H9 (cell line): Measurements from ENCODE around the gene POLN. TPM values are rescaled to one million over a fixed set of nuclear protein-coding genes. Genes with fewer than 3 reads are reported as not detected.

Source experiments
- DNase-seq: peaks from one replicate; pipeline ENCODE4 v3.0.0-alpha.2; 2017
- H2AFZ ChIP-seq: one replicate; pipeline ENCODE4 v1.6.1; 2013; ENCODE audit warnings: mild to moderate bottlenecking, low read length, control low read depth, moderate library complexity
- H2AK5ac ChIP-seq: 2 replicates; pipeline ENCODE4 v1.6.1; 2013; ENCODE audit warnings: low read length, control low read depth, mixed read lengths; ENCODE audit not compliant: insufficient read length
- H2BK120ac ChIP-seq: one replicate; pipeline ENCODE4 v1.6.1; 2013; ENCODE audit warnings: low read depth, mild to moderate bottlenecking, low read length, control low read depth, inconsistent platforms; ENCODE audit not compliant: poor library complexity, severe bottlenecking
- H2BK12ac ChIP-seq: 2 replicates; pipeline ENCODE4 v1.6.1; 2013; ENCODE audit warnings: low read length, control low read depth, mixed read lengths, low read depth; ENCODE audit not compliant: insufficient read length
- H2BK15ac ChIP-seq: 2 replicates; pipeline ENCODE4 v1.6.1; 2013; ENCODE audit warnings: low read depth, low read length, control low read depth
- H2BK20ac ChIP-seq: one replicate; pipeline ENCODE4 v1.6.1; 2013; ENCODE audit warnings: low read depth, mild to moderate bottlenecking, low read length, control low read depth, inconsistent platforms; ENCODE audit not compliant: poor library complexity, severe bottlenecking
- H2BK5ac ChIP-seq: 2 replicates; pipeline ENCODE4 v1.6.1; 2013; ENCODE audit warnings: low read length, control low read depth, mixed read lengths; ENCODE audit not compliant: insufficient read length
- H3K14ac ChIP-seq: 2 replicates; pipeline ENCODE4 v1.6.1; 2013; ENCODE audit warnings: low read length, control low read depth; ENCODE audit not compliant: insufficient read depth
- H3K18ac ChIP-seq: 2 replicates; pipeline ENCODE4 v1.6.1; 2013; ENCODE audit warnings: low read depth, mild to moderate bottlenecking, mixed read lengths, low read length, control low read depth; ENCODE audit not compliant: insufficient read length
- H3K23ac ChIP-seq: 2 replicates; pipeline ENCODE4 v1.6.1; 2013; ENCODE audit warnings: low read length, control low read depth, mixed read lengths, low read depth; ENCODE audit not compliant: insufficient read length
- H3K23me2 ChIP-seq: 2 replicates; pipeline ENCODE4 v1.6.1; 2013; ENCODE audit warnings: low read depth, mild to moderate bottlenecking, mixed read lengths, low read length, control low read depth; ENCODE audit not compliant: insufficient read length, poor library complexity, severe bottlenecking
- H3K27ac ChIP-seq: 2 replicates; pipeline ENCODE4 v1.5.1; 2013; ENCODE audit warnings: low read length, control low read depth, mixed read lengths, low read depth; ENCODE audit not compliant: insufficient read length
- H3K27me3 ChIP-seq: 2 replicates; pipeline ENCODE4 v1.6.1; 2013; ENCODE audit warnings: low read length, control low read depth, inconsistent platforms; ENCODE audit not compliant: insufficient read depth
- H3K4ac ChIP-seq: 2 replicates; pipeline ENCODE4 v1.6.1; 2013; ENCODE audit warnings: low read depth, mild to moderate bottlenecking, control low read depth, inconsistent platforms, low read length, moderate library complexity
- H3K4me1 ChIP-seq: 2 replicates; pipeline ENCODE4 v1.6.1; 2013; ENCODE audit warnings: low read length, control low read depth, inconsistent platforms; ENCODE audit not compliant: insufficient read depth
- H3K4me2 ChIP-seq: 2 replicates; pipeline ENCODE4 v1.6.1; 2013; ENCODE audit warnings: low read length, control low read depth, mixed read lengths; ENCODE audit not compliant: insufficient read length, insufficient read depth
- H3K56ac ChIP-seq: 2 replicates; pipeline ENCODE4 v1.6.1; 2013; ENCODE audit warnings: low read depth, mild to moderate bottlenecking, mixed read lengths, low read length, control low read depth; ENCODE audit not compliant: insufficient read length
- H3K79me1 ChIP-seq: 2 replicates; pipeline ENCODE4 v1.6.1; 2013; ENCODE audit warnings: low read depth, mild to moderate bottlenecking, moderate library complexity, low read length, control low read depth, inconsistent platforms; ENCODE audit not compliant: insufficient read depth, poor library complexity, severe bottlenecking
- H3K79me2 ChIP-seq: 2 replicates; pipeline ENCODE4 v1.6.1; 2013; ENCODE audit warnings: low read length, control low read depth, inconsistent platforms; ENCODE audit not compliant: insufficient read depth
- H3K9ac ChIP-seq: 2 replicates; pipeline ENCODE4 v1.6.1; 2013; ENCODE audit warnings: low read length, control low read depth, mixed read lengths; ENCODE audit not compliant: insufficient read length; ENCODE audit errors: extremely low read depth
- H3K9me3 ChIP-seq: one replicate; pipeline ENCODE4 v1.6.1; 2013; ENCODE audit warnings: low read depth, low read length, inconsistent platforms; ENCODE audit not compliant: control insufficient read depth
- H3T11ph ChIP-seq: one replicate; pipeline ENCODE4 v1.6.1; 2013; ENCODE audit warnings: mild to moderate bottlenecking, low read length, control low read depth, inconsistent platforms
- H4K20me1 ChIP-seq: one replicate; pipeline ENCODE4 v1.6.1; 2013; ENCODE audit not compliant: control insufficient read depth, insufficient read length, insufficient read depth
- H4K5ac ChIP-seq: 2 replicates; pipeline ENCODE4 v1.6.1; 2013; ENCODE audit warnings: low read depth, mild to moderate bottlenecking, mixed read lengths, low read length, control low read depth; ENCODE audit not compliant: insufficient read length
- H4K8ac ChIP-seq: replicated peaks from 2 replicates; pipeline ENCODE4 v1.6.1; 2013; ENCODE audit warnings: low read length, control low read depth, mixed read lengths, low read depth; ENCODE audit not compliant: insufficient read length
- H4K91ac ChIP-seq: 2 replicates; pipeline ENCODE4 v1.6.1; 2013; ENCODE audit warnings: low read depth, mild to moderate bottlenecking, moderate library complexity, mixed read lengths, low read length, control low read depth; ENCODE audit not compliant: insufficient read length
- H3K27ac Mint-ChIP-seq, 3 experiments: 2 replicates in 2 of 3; 3 replicates in 1 of 3; pipeline ENCODE4 v1.8.0; 2020 to 2021; ENCODE audit warnings: mixed read lengths in 3 of 3, mild to moderate bottlenecking in 1 of 3, moderate library complexity in 1 of 3
- H3K27me3 Mint-ChIP-seq: 2 replicates; pipeline ENCODE4 v1.8.0; 2021; ENCODE audit warnings: low read depth, mild to moderate bottlenecking, moderate library complexity, mixed read lengths
- H3K36me3 Mint-ChIP-seq, 3 experiments: 2 replicates in 2 of 3; 3 replicates in 1 of 3; pipeline ENCODE4 v1.8.0; 2020 to 2021; ENCODE audit warnings: low read depth in 3 of 3, mixed read lengths in 3 of 3; ENCODE audit not compliant: insufficient read depth in 1 of 3
- H3K4me1 Mint-ChIP-seq, 2 experiments: 2 replicates each; pipeline ENCODE4 v1.8.0; 2020; ENCODE audit warnings: mixed read lengths in 2 of 2
- H3K4me3 Mint-ChIP-seq, 2 experiments: 2 replicates in 1 of 2; 3 replicates in 1 of 2; pipeline ENCODE4 v1.8.0; 2020 to 2021; ENCODE audit warnings: mild to moderate bottlenecking in 2 of 2, mixed read lengths in 2 of 2, moderate library complexity in 1 of 2
- H3K9me3 Mint-ChIP-seq, 2 experiments: 2 replicates in 1 of 2; 3 replicates in 1 of 2; pipeline ENCODE4 v1.8.0; 2020; ENCODE audit warnings: mild to moderate bottlenecking in 2 of 2, mixed read lengths in 2 of 2, moderate library complexity in 1 of 2
- WGBS: extraction: QIAGEN DNeasy Blood & Tissue Kit; methylation state at CpG from one replicate; pipeline ENCODE4 v1.1.7; 2013; ENCODE audit warnings: missing lambda C conversion rate, low lambda C conversion rate, mixed read lengths; ENCODE audit not compliant: insufficient read length; ENCODE audit errors: extremely low coverage; 5-methylcytosine and 5-hydroxymethylcytosine counted together
- total RNA-seq: library from RNA; stranded (reverse); gene quantifications from 2 replicates; pipeline ENCODE4 v1.2.1, GENCODE V29; 2021
- TF ChIP-seq, protein P1 (sequence below): fragments of 200-600 bp; sonication (generic); conservative IDR thresholded peaks from 3 replicates; pipeline ENCODE4 v1.8.0; 2021; ENCODE audit warnings: antibody characterized with exemption, mild to moderate bottlenecking

POLN gene
- total RNA-seq, 1 experiment from 2014 or later, result 0.74 TPM

DNA sequence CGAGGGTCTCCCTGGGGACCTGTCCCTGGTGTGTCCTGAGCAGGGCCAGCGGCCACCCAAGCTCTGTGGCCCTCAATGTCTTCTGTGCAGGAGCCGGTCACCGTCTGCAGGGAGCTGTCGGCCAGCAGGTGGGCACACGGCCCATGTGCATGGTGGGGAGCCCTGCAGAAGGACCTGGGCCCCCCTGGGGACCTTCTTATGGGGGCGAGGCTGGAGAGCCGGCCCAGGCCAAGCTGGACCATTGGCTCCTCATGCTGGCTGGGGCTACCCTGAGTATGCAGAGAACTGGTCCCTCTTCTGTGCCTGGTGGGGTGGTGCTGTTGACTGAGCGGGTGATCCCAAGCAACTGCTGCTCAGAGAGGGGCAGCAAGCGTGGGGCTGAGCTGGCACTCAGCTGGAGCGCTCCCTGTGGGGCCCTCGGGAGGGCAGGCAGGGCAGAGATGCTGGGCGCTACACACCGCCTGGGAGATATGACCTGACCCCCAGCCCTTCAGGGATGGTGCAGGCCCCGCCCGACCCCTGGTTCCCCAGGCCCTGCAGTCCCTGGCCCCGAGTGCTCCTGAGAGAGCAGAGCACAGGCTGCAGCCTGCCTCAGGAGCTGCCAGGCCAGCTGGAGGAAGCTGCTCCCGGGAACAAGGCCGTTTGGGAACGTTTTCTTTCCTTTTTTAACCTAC, 168.0 kb downstream of the POLN start:
- H3K79me2 ChIP-seq, result no peaks in the 10 kb centered on the region
- no peak overlapping the region for H3K56ac ChIP-seq
- H2BK120ac ChIP-seq, result no peak overlapping the region
- no peak overlapping the region for H2BK15ac ChIP-seq
- H2BK12ac ChIP-seq, result no peak overlapping the region
- H4K91ac ChIP-seq, result no peak overlapping the region
- H3K4me1 ChIP-seq, result no peaks in the 10 kb centered on the region; the same call in 1 of the 2 replicates
- no peak overlapping the region for H2AK5ac ChIP-seq
- no peak overlapping the region for H3K23ac ChIP-seq
- no peak overlapping the region for H2BK5ac ChIP-seq
- H3K9me3 ChIP-seq, result no peaks in the 10 kb centered on the region
- H3K4me3 Mint-ChIP-seq, result no peak overlapping the region
- H3K9me3 Mint-ChIP-seq, result no peaks in the 10 kb centered on the region; a peak in 1 of 5 replicates
- no peak overlapping the region for H3K4me2 ChIP-seq
- H3K36me3 Mint-ChIP-seq, result no peaks in the 10 kb centered on the region
- H3K18ac ChIP-seq, result no peak overlapping the region
- no peak overlapping the region for H3K14ac ChIP-seq
- TF ChIP-seq, protein P1, sequence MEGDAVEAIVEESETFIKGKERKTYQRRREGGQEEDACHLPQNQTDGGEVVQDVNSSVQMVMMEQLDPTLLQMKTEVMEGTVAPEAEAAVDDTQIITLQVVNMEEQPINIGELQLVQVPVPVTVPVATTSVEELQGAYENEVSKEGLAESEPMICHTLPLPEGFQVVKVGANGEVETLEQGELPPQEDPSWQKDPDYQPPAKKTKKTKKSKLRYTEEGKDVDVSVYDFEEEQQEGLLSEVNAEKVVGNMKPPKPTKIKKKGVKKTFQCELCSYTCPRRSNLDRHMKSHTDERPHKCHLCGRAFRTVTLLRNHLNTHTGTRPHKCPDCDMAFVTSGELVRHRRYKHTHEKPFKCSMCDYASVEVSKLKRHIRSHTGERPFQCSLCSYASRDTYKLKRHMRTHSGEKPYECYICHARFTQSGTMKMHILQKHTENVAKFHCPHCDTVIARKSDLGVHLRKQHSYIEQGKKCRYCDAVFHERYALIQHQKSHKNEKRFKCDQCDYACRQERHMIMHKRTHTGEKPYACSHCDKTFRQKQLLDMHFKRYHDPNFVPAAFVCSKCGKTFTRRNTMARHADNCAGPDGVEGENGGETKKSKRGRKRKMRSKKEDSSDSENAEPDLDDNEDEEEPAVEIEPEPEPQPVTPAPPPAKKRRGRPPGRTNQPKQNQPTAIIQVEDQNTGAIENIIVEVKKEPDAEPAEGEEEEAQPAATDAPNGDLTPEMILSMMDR, result no peak
- H3K79me1 ChIP-seq, result no peaks in the 10 kb centered on the region
- no peaks in the 10 kb centered on the region for H3K23me2 ChIP-seq
- no peak overlapping the region for H3K27ac ChIP-seq
- H2AFZ ChIP-seq, result no peak overlapping the region
- H3T11ph ChIP-seq, result no peak overlapping the region
- no peak overlapping the region for H3K9ac ChIP-seq
- no peak overlapping the region for H4K8ac ChIP-seq
- H3K27me3 ChIP-seq, result no peaks in the 10 kb centered on the region
- no peak overlapping the region for H3K27ac Mint-ChIP-seq
- peaks cover 12 to 24% of the 10 kb centered on the region in 2 experiments for H3K4me1 Mint-ChIP-seq
- no CpG with 5 or more reads among the region's 20 CpGs for WGBS
- no peak overlapping the region for H4K5ac ChIP-seq
- DNase-seq, result peak; percentile 23
- no peaks in the 10 kb centered on the region for H4K20me1 ChIP-seq
- H3K4ac ChIP-seq, result no peak overlapping the region
- H3K27me3 Mint-ChIP-seq, result peaks cover 2% of the 10 kb centered on the region; the same call in 1 of the 2 replicates
- H2BK20ac ChIP-seq, result no peak overlapping the region
